ENCODE data around the gene LEMD3.

Gene LEMD3

DNA sequence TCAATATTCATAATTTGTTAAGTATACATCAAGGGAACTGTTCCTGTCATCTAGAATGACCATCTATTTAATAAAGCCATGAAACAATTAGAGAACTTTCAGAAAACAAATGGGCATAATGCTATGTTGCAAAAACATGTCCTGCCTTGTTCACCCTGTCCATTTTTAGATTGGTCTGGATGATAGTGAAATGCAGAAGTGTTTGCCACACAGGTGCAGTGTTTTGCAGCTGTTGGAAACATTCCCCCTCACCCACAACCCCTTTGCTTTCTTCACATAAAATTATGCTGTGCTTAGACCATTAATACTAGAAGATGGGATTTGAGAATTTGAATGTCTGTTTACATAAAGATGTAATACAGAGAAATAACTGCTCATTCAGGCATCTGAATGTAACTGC lies 36.5 kb downstream of the LEMD3 start:
- Mint-ChIP-seq H3K4me1 (peaks cover 26% of the 10 kb centered on the region), H3K9me3 (no peaks in the 10 kb centered on the region), H3K27ac (no peak overlapping the region), H3K36me3 (ENCODE audit: low read depth) (peaks cover 22% of the 10 kb centered on the region), H3K27me3 (ENCODE audit: low read depth) (no peaks in the 10 kb centered on the region), H3K4me3 (no peak overlapping the region)
- TF ChIP-seq, protein P1, sequence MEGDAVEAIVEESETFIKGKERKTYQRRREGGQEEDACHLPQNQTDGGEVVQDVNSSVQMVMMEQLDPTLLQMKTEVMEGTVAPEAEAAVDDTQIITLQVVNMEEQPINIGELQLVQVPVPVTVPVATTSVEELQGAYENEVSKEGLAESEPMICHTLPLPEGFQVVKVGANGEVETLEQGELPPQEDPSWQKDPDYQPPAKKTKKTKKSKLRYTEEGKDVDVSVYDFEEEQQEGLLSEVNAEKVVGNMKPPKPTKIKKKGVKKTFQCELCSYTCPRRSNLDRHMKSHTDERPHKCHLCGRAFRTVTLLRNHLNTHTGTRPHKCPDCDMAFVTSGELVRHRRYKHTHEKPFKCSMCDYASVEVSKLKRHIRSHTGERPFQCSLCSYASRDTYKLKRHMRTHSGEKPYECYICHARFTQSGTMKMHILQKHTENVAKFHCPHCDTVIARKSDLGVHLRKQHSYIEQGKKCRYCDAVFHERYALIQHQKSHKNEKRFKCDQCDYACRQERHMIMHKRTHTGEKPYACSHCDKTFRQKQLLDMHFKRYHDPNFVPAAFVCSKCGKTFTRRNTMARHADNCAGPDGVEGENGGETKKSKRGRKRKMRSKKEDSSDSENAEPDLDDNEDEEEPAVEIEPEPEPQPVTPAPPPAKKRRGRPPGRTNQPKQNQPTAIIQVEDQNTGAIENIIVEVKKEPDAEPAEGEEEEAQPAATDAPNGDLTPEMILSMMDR (IDR thresholded peaks at IDR 0.05; ENCODE audit: unreplicated experiment in 3 of 3), result no peak

GRCh38 chr12:65208125-65208524 lies 38.7 kb downstream of the LEMD3 start:
- no peak overlapping the region for H3K27ac Mint-ChIP-seq
- no peak overlapping the region for H3K4me3 Mint-ChIP-seq
- H3K9me3 Mint-ChIP-seq, result no peaks in the 10 kb centered on the region
- TF ChIP-seq, protein P1 (IDR thresholded peaks at IDR 0.05; ENCODE audit: unreplicated experiment in 3 of 3), result no peak
- H3K36me3 Mint-ChIP-seq (ENCODE audit: low read depth), result peaks cover 15% of the 10 kb centered on the region
- H3K27me3 Mint-ChIP-seq (ENCODE audit: low read depth), result no peaks in the 10 kb centered on the region
- peaks cover 26% of the 10 kb centered on the region for H3K4me1 Mint-ChIP-seq

- Mint-ChIP-seq H3K4me1 (peaks cover 26% of the 10 kb centered on the region), H3K9me3 (no peaks in the 10 kb centered on the region), H3K27ac (peak overlapping the region in 1 of 3 experiments; percentile 39), H3K27me3 (ENCODE audit: low read depth) (no peaks in the 10 kb centered on the region), H3K36me3 (ENCODE audit: low read depth) (peaks cover 17% of the 10 kb centered on the region), H3K4me3 (no peak overlapping the region)
- TF ChIP-seq, protein P1 (IDR thresholded peaks at IDR 0.05; ENCODE audit: unreplicated experiment in 3 of 3), result no peak
These were observed 39.7 kb downstream of the LEMD3 start for GRCh38 chr12:65208964-65209654.

DNA sequence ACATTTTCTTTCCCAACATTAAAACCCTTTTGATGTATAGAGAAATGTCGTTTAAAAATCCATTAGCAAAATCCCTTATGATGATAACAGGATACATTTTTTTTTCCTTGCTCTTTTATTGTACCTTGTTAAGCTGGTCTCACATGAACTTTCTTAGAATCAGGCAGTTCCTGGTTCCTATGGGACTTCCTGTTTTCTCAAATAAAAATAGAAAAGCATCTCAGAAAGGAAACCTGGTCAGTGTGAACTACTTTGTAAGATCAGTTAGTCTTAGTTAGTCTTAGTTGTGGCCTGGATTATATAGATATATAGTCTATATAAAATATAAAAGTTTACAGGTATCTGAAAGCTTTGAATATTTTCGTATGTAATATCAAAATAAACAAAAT lies 40.3 kb downstream of the LEMD3 start:
- Mint-ChIP-seq H3K4me1 (peaks cover 25% of the 10 kb centered on the region), H3K9me3 (no peaks in the 10 kb centered on the region), H3K27ac (peak overlapping the region in 1 of 3 experiments; percentile 39), H3K4me3 (no peak overlapping the region), H3K36me3 (ENCODE audit: low read depth) (peaks cover 22% of the 10 kb centered on the region), H3K27me3 (ENCODE audit: low read depth) (no peaks in the 10 kb centered on the region)
- TF ChIP-seq, protein P1 (IDR thresholded peaks at IDR 0.05; ENCODE audit: unreplicated experiment in 3 of 3), result no peak

DNA sequence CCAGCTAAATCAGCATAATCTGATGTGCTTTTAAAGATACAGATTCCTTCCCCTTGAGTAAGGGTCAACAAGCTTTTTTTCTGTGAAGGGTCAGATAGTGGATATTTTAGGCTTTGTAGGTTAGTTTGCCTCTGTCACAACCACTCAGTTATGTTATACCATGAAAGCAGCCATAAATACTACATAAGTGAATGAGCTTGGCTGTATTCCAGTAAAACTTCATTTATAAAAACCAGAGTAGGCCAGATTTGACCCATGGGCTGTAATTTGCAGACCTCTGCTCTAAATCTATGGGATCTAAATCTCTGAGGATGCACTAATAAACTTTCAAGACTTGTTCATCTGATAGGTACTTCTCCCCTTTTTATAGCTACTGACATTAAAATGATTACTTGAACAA lies 47.7 kb downstream of the LEMD3 start:
- TF ChIP-seq, protein P1 (IDR thresholded peaks at IDR 0.05; ENCODE audit: unreplicated experiment in 3 of 3), result no peak
- no peaks in the 10 kb centered on the region for H3K27me3 Mint-ChIP-seq (ENCODE audit: low read depth)
- H3K36me3 Mint-ChIP-seq (ENCODE audit: low read depth), result peaks cover 71% of the 10 kb centered on the region
- peak overlapping the region in 1 of 3 experiments; percentile 8 for H3K27ac Mint-ChIP-seq
- H3K4me1 Mint-ChIP-seq, result no peaks in the 10 kb centered on the region
- H3K9me3 Mint-ChIP-seq, result peaks cover 25% of the 10 kb centered on the region
- no peak overlapping the region for H3K4me3 Mint-ChIP-seq

DNA sequence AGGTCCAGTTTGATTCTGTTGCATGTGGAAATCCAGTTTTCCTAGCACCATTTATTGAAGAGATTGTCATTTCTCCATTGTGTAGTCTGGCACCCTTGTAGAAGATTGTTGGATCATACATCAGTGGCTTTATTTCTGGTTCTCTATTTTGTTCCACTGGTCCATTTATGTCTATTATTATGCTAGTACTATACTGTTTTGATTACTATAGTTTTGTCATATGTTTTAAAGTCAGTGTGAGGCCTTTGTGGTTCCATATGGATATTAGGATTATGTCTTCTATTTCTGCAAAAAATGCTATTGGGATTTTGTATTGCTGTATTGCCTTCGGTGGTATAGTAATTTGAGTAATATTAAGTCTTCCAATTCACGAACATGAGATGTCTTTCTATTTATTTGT lies 51.4 kb downstream of the LEMD3 start:
- H3K4me3 Mint-ChIP-seq, result no peak overlapping the region
- peaks cover 55% of the 10 kb centered on the region for H3K9me3 Mint-ChIP-seq
- TF ChIP-seq, protein P1 (IDR thresholded peaks at IDR 0.05; ENCODE audit: unreplicated experiment in 3 of 3), result no peak
- H3K36me3 Mint-ChIP-seq (ENCODE audit: low read depth), result peaks cover 87% of the 10 kb centered on the region
- H3K27me3 Mint-ChIP-seq (ENCODE audit: low read depth), result no peaks in the 10 kb centered on the region
- no peak overlapping the region for H3K27ac Mint-ChIP-seq
- no peaks in the 10 kb centered on the region for H3K4me1 Mint-ChIP-seq
